WTC11 (cell line): ENCODE results near the gene PXYLP1. TPM values are rescaled to one million over a fixed set of nuclear protein-coding genes. Genes with fewer than 3 reads are reported as not detected.
"Not testable (repeated sequence)": the region's sequence is repeated elsewhere in the genome, so short reads cannot be mapped to it uniquely, and the experiment has no call there.

Source experiments
- ATAC-seq: fragments of 200-7000 bp; cut with Tn5 transposase; 2 replicates; pipeline ENCODE4 v1.10.0; 2021; ENCODE audit warnings: mild to moderate bottlenecking, moderate library complexity
- CTCF ChIA-PET: fragments of 300-600 bp; sonication (Branson Sonifier 250); formaldehyde crosslinking; loops from one replicate; lab custom pipeline; 2021; ENCODE audit warnings: antibody characterized with exemption; lab: Charles Lee
- POLR2A ChIA-PET: fragments of 350-600 bp; sonication (Branson Sonifier 250); formaldehyde crosslinking; loops from one replicate; lab custom pipeline; 2021; ENCODE audit warnings: antibody characterized with exemption; lab: Charles Lee
- DNase-seq: peaks from one replicate; pipeline ENCODE4 v3.0.0; 2021; ENCODE audit warnings: low spot score
- H3K27ac Mint-ChIP-seq: 2 replicates; pipeline ENCODE4 v1.8.0; 2021; ENCODE audit warnings: mixed read lengths
- H3K27me3 Mint-ChIP-seq: 2 replicates; pipeline ENCODE4 v1.8.0; 2021; ENCODE audit warnings: low read depth, mild to moderate bottlenecking, moderate library complexity, mixed read lengths
- H3K36me3 Mint-ChIP-seq: 2 replicates; pipeline ENCODE4 v1.8.0; 2021; ENCODE audit warnings: mixed read lengths
- H3K4me1 Mint-ChIP-seq: 2 replicates; pipeline ENCODE4 v1.8.0; 2022; ENCODE audit warnings: mixed read lengths
- H3K4me3 Mint-ChIP-seq: 2 replicates; pipeline ENCODE4 v1.8.0; 2021; ENCODE audit warnings: mild to moderate bottlenecking, moderate library complexity, mixed read lengths
- H3K9me3 Mint-ChIP-seq: 2 replicates; pipeline ENCODE4 v1.8.0; 2021; ENCODE audit warnings: mixed read lengths
- ARID4B ChIP-seq: sonication (generic); formaldehyde crosslinking; IDR thresholded peaks from 2 replicates; pipeline ENCODE4 v1.8.0; 2023; ENCODE audit warnings: missing genetic modification reagents, mild to moderate bottlenecking, borderline replicate concordance
- CBFB ChIP-seq: sonication (generic); formaldehyde crosslinking; IDR thresholded peaks from 2 replicates; pipeline ENCODE4 v1.8.1; 2022; ENCODE audit warnings: mild to moderate bottlenecking, low read depth, missing genetic modification reagents
- CREM ChIP-seq: sonication (generic); formaldehyde crosslinking; IDR thresholded peaks from 2 replicates; pipeline ENCODE4 v1.8.1; 2022; ENCODE audit warnings: mild to moderate bottlenecking, missing genetic modification reagents, moderate library complexity
- FOXJ3 ChIP-seq: sonication (generic); formaldehyde crosslinking; IDR thresholded peaks from 2 replicates; pipeline ENCODE4 v1.9.0; 2021; ENCODE audit warnings: missing genetic modification reagents, mild to moderate bottlenecking, borderline replicate concordance
- GABPB1 ChIP-seq: sonication (generic); formaldehyde crosslinking; IDR thresholded peaks from 2 replicates; pipeline ENCODE4 v1.8.1; 2023; ENCODE audit warnings: mild to moderate bottlenecking, missing genetic modification reagents
- GTF2I ChIP-seq: fragments of 250-450 bp; sonication (Bioruptor Pico); conservative IDR thresholded peaks from 2 replicates; pipeline ENCODE4 v1.4.0; 2021; ENCODE audit warnings: mild to moderate bottlenecking
- JUN ChIP-seq: sonication (generic); formaldehyde crosslinking; IDR thresholded peaks from 2 replicates; pipeline ENCODE4 v1.8.0; 2023; ENCODE audit warnings: mild to moderate bottlenecking, missing genetic modification reagents
- RELA ChIP-seq: sonication (generic); formaldehyde crosslinking; IDR thresholded peaks from 2 replicates; pipeline ENCODE4 v1.8.1; 2022; ENCODE audit warnings: missing genetic modification reagents, mild to moderate bottlenecking, borderline replicate concordance
- SOX15 ChIP-seq: fragments of 250-450 bp; sonication (Bioruptor Pico); IDR thresholded peaks from 2 replicates; pipeline ENCODE4 v1.9.0; 2021; ENCODE audit warnings: mild to moderate bottlenecking
- TEAD4 ChIP-seq: sonication (generic); formaldehyde crosslinking; IDR thresholded peaks from 2 replicates; pipeline ENCODE4 v1.8.0; 2022; ENCODE audit warnings: mild to moderate bottlenecking, missing genetic modification reagents
- ZNF317 ChIP-seq: sonication (generic); formaldehyde crosslinking; IDR thresholded peaks from 2 replicates; pipeline ENCODE4 v1.8.1; 2023; ENCODE audit warnings: low read depth, mild to moderate bottlenecking, moderate library complexity, missing genetic modification reagents, borderline replicate concordance
- ZNF396 ChIP-seq: fragments of 250-450 bp; sonication (Bioruptor Pico); IDR thresholded peaks from 2 replicates; pipeline ENCODE4 v1.8.0; 2021; ENCODE audit warnings: mild to moderate bottlenecking, moderate library complexity, borderline replicate concordance
- ZNF416 ChIP-seq: fragments of 250-450 bp; sonication (Bioruptor Pico); IDR thresholded peaks from 2 replicates; pipeline ENCODE4 v1.9.0; 2021; ENCODE audit warnings: mild to moderate bottlenecking, inconsistent platforms
- ZNF425 ChIP-seq: fragments of 250-450 bp; sonication (Bioruptor Pico); conservative IDR thresholded peaks from 2 replicates; pipeline ENCODE4 v1.9.0; 2021; ENCODE audit warnings: mild to moderate bottlenecking
- total RNA-seq: library from RNA; stranded (reverse); gene quantifications from 3 replicates; pipeline ENCODE4 v1.2.3, GENCODE V29; 2021
- TF ChIP-seq, protein P1 (sequence below): sonication (generic); formaldehyde crosslinking; IDR thresholded peaks from 2 replicates; pipeline ENCODE4 v1.8.1; 2023; ENCODE audit warnings: mild to moderate bottlenecking, missing genetic modification reagents, moderate library complexity
- TF ChIP-seq, protein P2 (sequence below): sonication (generic); formaldehyde crosslinking; IDR thresholded peaks from 2 replicates; pipeline ENCODE4 v1.8.0; 2022; ENCODE audit warnings: mild to moderate bottlenecking, missing genetic modification reagents
- TF ChIP-seq, protein P3 (sequence below): fragments of 250-450 bp; sonication (Bioruptor Pico); IDR thresholded peaks from 2 replicates; pipeline ENCODE4 v1.8.0; 2021; ENCODE audit warnings: mild to moderate bottlenecking

Gene PXYLP1
- total RNA-seq, 1 experiment from 2014 or later, result 20.1 TPM

DNA sequence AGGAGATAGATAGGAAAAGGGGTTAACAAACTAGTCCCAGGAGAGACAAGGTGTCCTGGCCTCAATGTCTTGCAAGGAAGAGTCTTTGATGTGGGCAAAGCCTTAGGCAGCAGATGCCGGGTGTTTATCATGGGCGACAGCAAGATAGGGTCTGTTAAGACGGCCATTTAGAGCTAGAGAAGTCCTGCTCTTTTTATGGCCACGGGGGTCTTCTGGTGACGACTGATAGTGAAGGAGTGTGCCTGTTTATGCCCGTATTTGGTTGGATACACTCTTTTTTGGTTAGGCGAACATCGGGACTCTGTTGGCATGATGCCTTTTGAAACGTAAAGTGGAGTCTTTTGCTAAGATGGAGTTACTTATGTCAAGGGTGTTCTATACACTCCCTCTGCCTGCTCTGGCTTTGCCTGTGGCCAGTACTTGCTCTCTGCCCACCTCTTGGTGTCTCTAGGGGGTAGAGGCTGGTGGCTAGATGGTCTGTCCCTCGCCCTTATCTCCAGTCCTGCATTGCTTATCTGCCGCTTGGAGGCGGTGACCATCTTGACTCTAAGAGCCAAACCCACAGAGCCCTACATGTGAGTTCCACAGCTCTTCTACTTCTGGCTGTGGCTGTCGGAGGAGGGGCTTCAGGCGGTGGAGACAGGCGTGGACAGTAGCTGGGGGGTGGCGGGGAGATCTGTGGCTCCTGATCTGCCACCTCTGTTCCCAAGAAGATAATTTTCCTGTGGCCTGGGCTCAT, 80.9 kb downstream of the PXYLP1 start:
- TF ChIP-seq GTF2I (CRISPR knock-in tag), result no peak
- TF ChIP-seq SOX15 (CRISPR knock-in tag), result no peak
- TF ChIP-seq JUN (CRISPR knock-in tag), result no peak
- no peak for TF ChIP-seq GABPB1 (CRISPR knock-in tag)
- TF ChIP-seq, protein P1, sequence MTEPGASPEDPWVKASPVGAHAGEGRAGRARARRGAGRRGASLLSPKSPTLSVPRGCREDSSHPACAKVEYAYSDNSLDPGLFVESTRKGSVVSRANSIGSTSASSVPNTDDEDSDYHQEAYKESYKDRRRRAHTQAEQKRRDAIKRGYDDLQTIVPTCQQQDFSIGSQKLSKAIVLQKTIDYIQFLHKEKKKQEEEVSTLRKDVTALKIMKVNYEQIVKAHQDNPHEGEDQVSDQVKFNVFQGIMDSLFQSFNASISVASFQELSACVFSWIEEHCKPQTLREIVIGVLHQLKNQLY (CRISPR knock-in tag), result no peak
- TF ChIP-seq CBFB (CRISPR knock-in tag), result no peak
- no peak for TF ChIP-seq TEAD4 (CRISPR knock-in tag)
- TF ChIP-seq FOXJ3 (CRISPR knock-in tag), result no peak
- no peak for TF ChIP-seq CREM (CRISPR knock-in tag)
- TF ChIP-seq ZNF317 (CRISPR knock-in tag), result no peak
- TF ChIP-seq, protein P2, sequence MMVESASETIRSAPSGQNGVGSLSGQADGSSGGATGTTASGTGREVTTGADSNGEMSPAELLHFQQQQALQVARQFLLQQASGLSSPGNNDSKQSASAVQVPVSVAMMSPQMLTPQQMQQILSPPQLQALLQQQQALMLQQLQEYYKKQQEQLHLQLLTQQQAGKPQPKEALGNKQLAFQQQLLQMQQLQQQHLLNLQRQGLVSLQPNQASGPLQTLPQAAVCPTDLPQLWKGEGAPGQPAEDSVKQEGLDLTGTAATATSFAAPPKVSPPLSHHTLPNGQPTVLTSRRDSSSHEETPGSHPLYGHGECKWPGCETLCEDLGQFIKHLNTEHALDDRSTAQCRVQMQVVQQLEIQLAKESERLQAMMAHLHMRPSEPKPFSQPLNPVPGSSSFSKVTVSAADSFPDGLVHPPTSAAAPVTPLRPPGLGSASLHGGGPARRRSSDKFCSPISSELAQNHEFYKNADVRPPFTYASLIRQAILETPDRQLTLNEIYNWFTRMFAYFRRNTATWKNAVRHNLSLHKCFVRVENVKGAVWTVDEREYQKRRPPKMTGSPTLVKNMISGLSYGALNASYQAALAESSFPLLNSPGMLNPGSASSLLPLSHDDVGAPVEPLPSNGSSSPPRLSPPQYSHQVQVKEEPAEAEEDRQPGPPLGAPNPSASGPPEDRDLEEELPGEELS (CRISPR knock-in tag), result no peak
- no peak for TF ChIP-seq ARID4B (CRISPR knock-in tag)
- no peak for TF ChIP-seq ZNF416 (CRISPR knock-in tag)
- TF ChIP-seq, all 79 proteins: peak for 0
- H3K4me1 Mint-ChIP-seq, result peaks cover 22% of the 10 kb centered on the region
- peaks cover 13% of the 10 kb centered on the region for H3K27me3 Mint-ChIP-seq
- DNase-seq (no peak), ATAC-seq (no peak)
- no peaks in the 10 kb centered on the region for H3K36me3 Mint-ChIP-seq
- H3K27ac Mint-ChIP-seq, result peak overlapping the region; percentile 77; the same call in 1 of the 2 replicates
- ChIA-PET CTCF (interaction anchor here (0.6 to 5.5 kb wide), 30 partner anchors 9 to 554 kb away, joined by 3 to 119 read pairs (median 8); partner anchors contain the start of genes PXYLP1 and ZBTB38), POLR2A (interaction anchor here (1.2 kb wide), 2 partner anchors 56 to 126 kb away, joined by 3 to 4 read pairs; partner anchors contain the start of gene ZBTB38)
- H3K9me3 Mint-ChIP-seq, result peaks cover 4% of the 10 kb centered on the region
- peak overlapping the region; percentile 94 for H3K4me3 Mint-ChIP-seq

DNA sequence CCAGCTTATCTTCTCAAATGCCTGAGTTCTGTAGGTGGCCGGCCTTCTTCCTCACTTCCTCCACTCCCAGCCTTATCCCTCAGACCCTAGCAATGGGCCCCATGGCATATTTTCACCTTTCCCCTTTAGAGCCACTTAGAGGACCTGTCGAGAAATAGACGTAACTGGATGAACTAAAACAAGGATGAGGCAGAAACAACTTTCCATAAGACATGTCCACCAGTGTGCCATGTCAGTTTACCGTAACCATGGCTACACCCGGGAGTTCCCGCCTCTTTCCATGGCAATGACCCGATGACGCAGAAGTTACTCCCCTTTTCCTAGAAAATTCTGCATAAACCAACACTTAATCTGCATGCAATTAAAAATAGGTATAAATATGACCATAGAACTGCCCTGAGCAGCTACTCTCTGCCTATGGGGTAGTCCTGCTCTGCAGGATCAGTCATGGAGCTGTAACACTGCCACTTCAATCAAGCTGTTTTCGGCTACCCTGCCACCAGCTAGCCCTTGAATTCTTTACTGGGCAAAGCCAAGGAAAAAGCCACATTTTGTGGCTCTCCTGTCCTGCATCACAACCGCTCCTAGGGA, 81.6 kb downstream of the PXYLP1 start:
- TF ChIP-seq, protein P3, sequence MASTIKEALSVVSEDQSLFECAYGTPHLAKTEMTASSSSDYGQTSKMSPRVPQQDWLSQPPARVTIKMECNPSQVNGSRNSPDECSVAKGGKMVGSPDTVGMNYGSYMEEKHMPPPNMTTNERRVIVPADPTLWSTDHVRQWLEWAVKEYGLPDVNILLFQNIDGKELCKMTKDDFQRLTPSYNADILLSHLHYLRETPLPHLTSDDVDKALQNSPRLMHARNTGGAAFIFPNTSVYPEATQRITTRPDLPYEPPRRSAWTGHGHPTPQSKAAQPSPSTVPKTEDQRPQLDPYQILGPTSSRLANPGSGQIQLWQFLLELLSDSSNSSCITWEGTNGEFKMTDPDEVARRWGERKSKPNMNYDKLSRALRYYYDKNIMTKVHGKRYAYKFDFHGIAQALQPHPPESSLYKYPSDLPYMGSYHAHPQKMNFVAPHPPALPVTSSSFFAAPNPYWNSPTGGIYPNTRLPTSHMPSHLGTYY (CRISPR knock-in tag), result no peak
- no peak for TF ChIP-seq ZNF425
- TF ChIP-seq RELA (CRISPR knock-in tag), result no peak
- TF ChIP-seq ZNF396 (CRISPR knock-in tag), result no peak
- ATAC-seq (no peak), DNase-seq (no peak)
- Mint-ChIP-seq H3K4me1 (peaks cover 22% of the 10 kb centered on the region), H3K27ac (no peak overlapping the region), H3K9me3 (peaks cover 9% of the 10 kb centered on the region), H3K27me3 (peaks cover 6% of the 10 kb centered on the region), H3K4me3 (no peak overlapping the region), H3K36me3 (peaks cover 5% of the 10 kb centered on the region; the same call in 1 of the 2 replicates)
- POLR2A ChIA-PET, result no interaction called here
- CTCF ChIA-PET, result interaction anchor here (1.1 to 5.5 kb wide), 6 partner anchors 48 to 147 kb away, joined by 3 to 119 read pairs (median 33); partner anchors contain the start of gene PXYLP1

GRCh38 chr3:141314415-141314814, 82.8 kb downstream of the PXYLP1 start:
- Mint-ChIP-seq H3K36me3 (peaks cover 11% of the 10 kb centered on the region), H3K9me3 (peaks cover 22% of the 10 kb centered on the region), H3K4me1 (peaks cover 15% of the 10 kb centered on the region)
- not testable (repeated sequence) for H3K27me3 Mint-ChIP-seq, DNase-seq, H3K4me3 Mint-ChIP-seq, H3K27ac Mint-ChIP-seq, ATAC-seq
- CTCF ChIA-PET, result interaction anchor here (3.2 to 5.5 kb wide), 2 partner anchors 128 to 140 kb away, joined by 42 to 119 read pairs; no protein-coding TSS in a partner anchor
- POLR2A ChIA-PET, result interaction anchor here (0.7 kb wide), 1 partner anchor 139 kb away, joined by 6 read pairs; no protein-coding TSS in a partner anchor
